ENCODE results near the gene CD38.
"Not testable (repeated sequence)": the region's sequence is repeated elsewhere in the genome, so short reads cannot be mapped to it uniquely, and the experiment has no call there.

The CD38 gene

DNA sequence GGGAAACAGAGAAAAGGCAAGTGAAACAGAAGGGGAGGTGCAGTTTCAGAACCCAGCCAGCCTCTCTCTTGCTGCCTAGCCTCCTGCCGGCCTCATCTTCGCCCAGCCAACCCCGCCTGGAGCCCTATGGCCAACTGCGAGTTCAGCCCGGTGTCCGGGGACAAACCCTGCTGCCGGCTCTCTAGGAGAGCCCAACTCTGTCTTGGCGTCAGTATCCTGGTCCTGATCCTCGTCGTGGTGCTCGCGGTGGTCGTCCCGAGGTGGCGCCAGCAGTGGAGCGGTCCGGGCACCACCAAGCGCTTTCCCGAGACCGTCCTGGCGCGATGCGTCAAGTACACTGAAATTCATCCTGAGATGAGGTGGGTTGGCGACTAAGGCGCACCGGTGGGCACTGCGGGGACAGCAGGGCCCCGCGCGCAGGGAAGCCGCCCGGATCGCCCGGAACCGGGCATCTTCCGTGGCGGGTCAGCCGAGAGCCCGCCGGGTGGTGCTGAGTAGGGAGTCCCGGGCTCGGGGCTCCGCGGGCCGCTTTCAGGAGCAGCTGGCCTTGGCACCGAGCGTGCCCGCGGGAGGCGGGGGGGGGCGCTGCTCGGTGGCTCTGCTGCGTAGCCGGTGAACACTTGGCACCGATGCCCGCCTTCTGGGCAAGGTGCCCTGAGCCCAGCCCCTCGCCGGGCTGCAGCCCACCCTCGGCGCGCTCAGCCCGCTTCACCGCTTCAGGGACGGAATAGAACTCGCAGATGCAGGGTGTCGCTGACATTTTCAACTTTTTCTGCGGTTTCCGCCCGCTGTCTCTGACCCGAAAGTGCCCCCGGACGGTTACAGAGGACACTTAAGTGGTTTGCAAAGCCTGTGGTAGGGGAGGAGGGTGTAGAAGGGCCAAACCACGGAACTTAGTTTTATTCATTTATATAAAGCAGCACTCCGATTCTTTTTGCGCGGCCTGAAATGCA is at the start of gene CD38:
Gene CD38, plus strand, starts transcription at position 40 of the 953 bp plus-strand sequence. Its CDS starts 87 bp downstream, at position 127.
- Histone ChIP-seq H3K27me3 (replicated peaks; ENCODE audit: control insufficient read depth, insufficient read depth, low read length) (no peaks in the 10 kb centered on the region; the same call in 1 of the 2 replicates), H3K4me3 (replicated peaks; ENCODE audit: low read depth, low read length) (peak within 1 kb of the TSS; percentile 71), H3K36me3 (ENCODE audit: control insufficient read depth, insufficient read depth, low read length) (no peaks in the 10 kb centered on the region; the same call in 1 of the 2 replicates)
- TF ChIP-seq, protein P1, sequence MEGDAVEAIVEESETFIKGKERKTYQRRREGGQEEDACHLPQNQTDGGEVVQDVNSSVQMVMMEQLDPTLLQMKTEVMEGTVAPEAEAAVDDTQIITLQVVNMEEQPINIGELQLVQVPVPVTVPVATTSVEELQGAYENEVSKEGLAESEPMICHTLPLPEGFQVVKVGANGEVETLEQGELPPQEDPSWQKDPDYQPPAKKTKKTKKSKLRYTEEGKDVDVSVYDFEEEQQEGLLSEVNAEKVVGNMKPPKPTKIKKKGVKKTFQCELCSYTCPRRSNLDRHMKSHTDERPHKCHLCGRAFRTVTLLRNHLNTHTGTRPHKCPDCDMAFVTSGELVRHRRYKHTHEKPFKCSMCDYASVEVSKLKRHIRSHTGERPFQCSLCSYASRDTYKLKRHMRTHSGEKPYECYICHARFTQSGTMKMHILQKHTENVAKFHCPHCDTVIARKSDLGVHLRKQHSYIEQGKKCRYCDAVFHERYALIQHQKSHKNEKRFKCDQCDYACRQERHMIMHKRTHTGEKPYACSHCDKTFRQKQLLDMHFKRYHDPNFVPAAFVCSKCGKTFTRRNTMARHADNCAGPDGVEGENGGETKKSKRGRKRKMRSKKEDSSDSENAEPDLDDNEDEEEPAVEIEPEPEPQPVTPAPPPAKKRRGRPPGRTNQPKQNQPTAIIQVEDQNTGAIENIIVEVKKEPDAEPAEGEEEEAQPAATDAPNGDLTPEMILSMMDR (IDR thresholded peaks at IDR 0.05; ENCODE audit: insufficient read depth, low read length, poor library complexity, severe bottlenecking) = no peak
- DNase-seq (ENCODE audit: extremely low read depth, insufficient read length) = peak; percentile 80

DNA sequence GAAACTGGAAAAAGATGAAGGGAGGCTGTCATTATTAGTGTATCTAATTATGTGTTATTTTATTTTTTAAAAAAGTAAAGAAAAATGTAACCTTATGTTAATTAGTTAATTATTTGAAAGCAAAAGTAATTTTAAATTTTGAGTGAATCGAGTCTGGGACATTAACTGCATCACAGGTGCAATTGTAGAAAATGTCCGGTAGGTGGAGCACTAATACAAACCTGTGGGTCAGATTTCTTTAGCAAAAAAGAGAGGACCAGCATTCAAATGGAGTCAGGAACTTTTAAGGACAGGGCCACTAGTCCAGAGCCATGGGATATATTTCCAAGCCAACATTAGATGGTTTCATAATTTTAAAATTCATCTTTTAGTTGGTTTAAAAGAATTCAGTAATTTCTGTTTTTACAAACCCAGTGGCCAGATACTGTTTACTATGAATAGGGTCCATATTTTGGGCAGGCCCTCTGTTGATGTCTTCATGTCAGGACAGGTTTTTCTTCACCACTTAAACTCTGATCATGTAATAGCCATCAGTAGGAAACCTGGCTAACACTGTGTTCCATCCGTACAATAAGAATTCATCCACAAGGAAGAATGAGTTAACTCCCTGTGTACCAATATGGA is 48.1 kb upstream of the CD38 start:
- H3K27me3 ChIP-seq (replicated peaks; ENCODE audit: control insufficient read depth, insufficient read depth, low read length) = peaks cover 1% of the 10 kb centered on the region; the same call in 1 of the 2 replicates
- DNase-seq (ENCODE audit: extremely low read depth, insufficient read length) = no peak
- TF ChIP-seq, protein P1 (IDR thresholded peaks at IDR 0.05; ENCODE audit: insufficient read depth, low read length, poor library complexity, severe bottlenecking) = peak; percentile 70

DNA sequence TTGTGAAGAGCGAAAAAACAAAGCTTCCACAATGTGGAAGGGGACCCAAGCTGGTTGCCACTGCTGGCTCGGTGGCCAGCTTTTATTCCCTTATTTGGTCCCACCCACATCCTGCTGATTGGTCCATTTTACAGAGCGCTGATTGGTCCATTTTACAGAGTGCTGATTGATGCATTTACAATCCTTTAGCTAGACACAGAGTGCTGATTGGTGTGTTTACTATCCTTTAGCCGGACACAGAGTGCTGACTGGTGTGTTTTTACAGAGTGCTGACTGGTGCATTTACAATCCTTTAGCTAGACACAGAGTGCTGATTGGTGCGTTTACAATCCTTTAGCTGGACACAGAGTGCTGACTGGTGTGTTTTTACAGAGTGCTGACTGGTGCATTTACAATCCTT is 45.1 kb upstream of the CD38 start:
- H3K27me3 ChIP-seq (replicated peaks; ENCODE audit: control insufficient read depth, insufficient read depth, low read length); H3K36me3 ChIP-seq (ENCODE audit: control insufficient read depth, insufficient read depth, low read length); H3K4me3 ChIP-seq (replicated peaks; ENCODE audit: low read depth, low read length); DNase-seq (ENCODE audit: extremely low read depth, insufficient read length): not testable (repeated sequence)

More for the DNA sequence above, 48.1 kb upstream of the CD38 start:
- H3K4me3 ChIP-seq (replicated peaks; ENCODE audit: low read depth, low read length) = no peak overlapping the region
- H3K36me3 ChIP-seq (ENCODE audit: control insufficient read depth, insufficient read depth, low read length) = no peaks in the 10 kb centered on the region

DNA sequence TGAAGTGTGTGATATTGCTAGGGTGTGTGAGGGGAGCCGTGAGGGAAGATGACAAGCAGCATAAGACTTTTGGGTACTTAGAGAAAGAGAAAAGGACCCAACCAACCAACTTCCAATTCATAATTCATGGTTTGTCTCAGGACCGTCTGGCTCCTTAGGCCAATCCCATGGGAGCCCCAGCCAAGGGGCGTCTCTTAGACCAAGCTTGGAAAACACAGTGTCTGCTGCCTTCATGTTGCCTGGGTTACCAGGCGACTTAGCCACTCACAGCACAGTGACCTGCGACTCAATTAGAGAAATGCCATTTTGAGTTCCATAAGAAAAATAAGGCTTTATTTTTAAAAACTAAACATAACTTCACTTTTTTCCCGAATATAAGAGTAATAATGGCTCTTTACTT is 42.6 kb upstream of the CD38 start:
- Histone ChIP-seq H3K27me3 (replicated peaks; ENCODE audit: control insufficient read depth, insufficient read depth, low read length) (no peaks in the 10 kb centered on the region; the same call in 1 of the 2 replicates), H3K4me3 (replicated peaks; ENCODE audit: low read depth, low read length) (no peak overlapping the region)

DNA sequence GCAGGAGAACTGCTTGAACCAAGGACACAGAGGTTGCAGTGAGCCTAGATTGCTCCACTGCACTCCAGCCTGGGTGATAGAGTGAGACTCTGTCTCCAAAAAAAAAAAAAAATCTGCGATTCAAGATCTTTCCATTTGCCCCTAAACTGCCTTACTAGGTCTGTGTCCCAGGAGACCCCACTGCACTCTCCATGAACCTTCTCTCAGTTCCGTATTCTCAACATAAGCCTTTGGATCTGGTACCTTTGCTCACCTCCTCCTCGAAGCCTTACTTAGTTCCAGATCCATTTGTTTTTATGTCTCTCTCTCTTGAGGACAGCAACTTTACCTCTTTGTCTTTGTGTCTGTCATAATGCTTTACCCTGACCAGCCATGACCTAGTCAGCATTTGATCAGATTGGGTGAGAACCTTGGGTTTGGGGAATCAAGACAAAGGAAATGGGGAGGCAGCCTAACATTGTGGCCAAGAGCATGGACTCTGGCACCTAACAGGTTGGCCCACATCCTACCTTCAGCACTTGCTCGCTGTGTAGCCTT is 41.5 kb upstream of the CD38 start:
- H3K27me3 ChIP-seq (replicated peaks; ENCODE audit: control insufficient read depth, insufficient read depth, low read length) = no peaks in the 10 kb centered on the region; the same call in 1 of the 2 replicates
- H3K4me3 ChIP-seq (replicated peaks; ENCODE audit: low read depth, low read length) = no peak overlapping the region
- no peak for DNase-seq (ENCODE audit: extremely low read depth, insufficient read length)
- H3K36me3 ChIP-seq (ENCODE audit: control insufficient read depth, insufficient read depth, low read length) = no peaks in the 10 kb centered on the region
- TF ChIP-seq, protein P1 (IDR thresholded peaks at IDR 0.05; ENCODE audit: insufficient read depth, low read length, poor library complexity, severe bottlenecking) = no peak

More for the DNA sequence above, 42.6 kb upstream of the CD38 start:
- H3K36me3 ChIP-seq (ENCODE audit: control insufficient read depth, insufficient read depth, low read length) = no peaks in the 10 kb centered on the region
- DNase-seq (ENCODE audit: extremely low read depth, insufficient read length) = no peak
- TF ChIP-seq, protein P1 (IDR thresholded peaks at IDR 0.05; ENCODE audit: insufficient read depth, low read length, poor library complexity, severe bottlenecking) = no peak

DNA sequence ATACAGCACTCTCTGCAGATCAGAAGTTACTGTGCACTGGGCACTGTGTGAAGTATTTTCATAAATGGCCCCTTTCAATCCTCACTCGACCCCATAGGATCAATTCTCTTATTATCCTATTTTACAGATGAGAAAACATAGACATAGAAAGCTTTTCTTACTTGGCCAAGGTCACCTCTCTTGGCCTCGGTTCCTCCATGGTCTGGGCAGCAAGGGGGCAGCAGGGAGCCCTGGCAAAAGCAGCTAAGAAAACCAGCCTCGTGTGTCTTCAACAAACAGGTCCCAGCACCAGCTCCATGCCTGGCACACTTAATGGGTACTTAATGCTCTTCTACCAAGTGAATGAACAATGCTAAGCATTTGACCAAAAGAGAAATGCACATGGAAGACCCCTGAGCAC is 40.9 kb upstream of the CD38 start:
- Histone ChIP-seq H3K36me3 (ENCODE audit: control insufficient read depth, insufficient read depth, low read length) (no peaks in the 10 kb centered on the region), H3K27me3 (replicated peaks; ENCODE audit: control insufficient read depth, insufficient read depth, low read length) (no peaks in the 10 kb centered on the region; the same call in 1 of the 2 replicates), H3K4me3 (replicated peaks; ENCODE audit: low read depth, low read length) (no peak overlapping the region)
- no peak for DNase-seq (ENCODE audit: extremely low read depth, insufficient read length)
- TF ChIP-seq, protein P1 (IDR thresholded peaks at IDR 0.05; ENCODE audit: insufficient read depth, low read length, poor library complexity, severe bottlenecking) = peak; percentile 28
